Upper lobe of left lung (tissue), 4 donors: ENCODE results near the gene NACC2.

Source experiments
- CTCF ChIP-seq, 6 experiments: fragments of 450-650 bp in 4 of 6; fragments of 200-600 bp in 2 of 6; sonication (generic) in 2 of 6; IDR thresholded peaks; one replicate each; pipeline ENCODE4 v1.5.1; 2016 to 2019; ENCODE audit warnings: antibody characterized with exemption in 6 of 6
- EP300 ChIP-seq, 4 donors: sonication (generic); formaldehyde crosslinking; IDR thresholded peaks; one replicate each; pipeline ENCODE4 v1.5.1; 2017; ENCODE audit warnings: antibody characterized with exemption in 4 of 4, control low read depth in 2 of 4
- POLR2AphosphoS5 ChIP-seq, 2 donors: sonication (generic); formaldehyde crosslinking; IDR thresholded peaks; one replicate each; pipeline ENCODE4 v1.5.1; 2017; ENCODE audit warnings: antibody characterized with exemption in 2 of 2

- TF ChIP-seq CTCF (IDR thresholded peaks at IDR 0.05) (no peak), POLR2AphosphoS5 (IDR thresholded peaks at IDR 0.05) (no peak), EP300 (IDR thresholded peaks at IDR 0.05) (no peak)
Measured at GRCh38 chr9:136022731-136023409, 72.2 kb downstream of the NACC2 start.
